ENCODE data around the gene KRTAP4-6.

Gene KRTAP4-6

DNA sequence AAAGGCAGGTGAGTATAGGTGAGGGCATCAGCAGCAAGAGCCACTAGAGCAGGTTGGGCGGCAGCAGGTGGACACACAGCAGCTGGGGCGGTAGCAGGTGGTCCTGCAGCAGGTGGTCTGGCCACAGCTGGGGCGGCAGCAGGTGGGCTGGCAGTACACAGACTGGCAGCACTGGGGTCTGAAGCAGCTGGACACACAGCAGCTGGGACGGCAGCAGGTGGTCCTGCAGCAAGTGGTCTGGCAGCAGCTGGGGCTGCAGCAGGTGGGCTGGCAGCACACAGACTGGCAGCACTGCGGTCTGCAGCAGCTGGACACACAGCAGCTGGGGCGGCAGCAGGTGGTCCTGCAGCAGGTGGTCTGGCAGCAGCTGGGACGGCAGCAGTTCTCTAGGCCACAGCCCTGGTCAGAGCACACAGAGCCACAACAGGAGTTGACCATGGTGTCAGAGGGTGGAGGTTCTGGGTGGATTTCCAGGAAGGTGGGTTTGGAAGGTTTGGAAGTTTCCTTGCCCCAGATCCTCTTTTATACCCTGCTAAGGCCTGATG, 37.5 kb upstream of the KRTAP4-6 start, which contains the start of gene KRTAP4-2:
TSS of gene KRTAP4-2 (minus strand) at position 495 of the 545 bp plus-strand sequence. CDS start at position 438, 57 bp downstream.
- no peak within 1 kb of the TSS for H3K4me3 ChIP-seq (ENCODE audit: low read depth, low read length)
- TF ChIP-seq, protein P1, sequence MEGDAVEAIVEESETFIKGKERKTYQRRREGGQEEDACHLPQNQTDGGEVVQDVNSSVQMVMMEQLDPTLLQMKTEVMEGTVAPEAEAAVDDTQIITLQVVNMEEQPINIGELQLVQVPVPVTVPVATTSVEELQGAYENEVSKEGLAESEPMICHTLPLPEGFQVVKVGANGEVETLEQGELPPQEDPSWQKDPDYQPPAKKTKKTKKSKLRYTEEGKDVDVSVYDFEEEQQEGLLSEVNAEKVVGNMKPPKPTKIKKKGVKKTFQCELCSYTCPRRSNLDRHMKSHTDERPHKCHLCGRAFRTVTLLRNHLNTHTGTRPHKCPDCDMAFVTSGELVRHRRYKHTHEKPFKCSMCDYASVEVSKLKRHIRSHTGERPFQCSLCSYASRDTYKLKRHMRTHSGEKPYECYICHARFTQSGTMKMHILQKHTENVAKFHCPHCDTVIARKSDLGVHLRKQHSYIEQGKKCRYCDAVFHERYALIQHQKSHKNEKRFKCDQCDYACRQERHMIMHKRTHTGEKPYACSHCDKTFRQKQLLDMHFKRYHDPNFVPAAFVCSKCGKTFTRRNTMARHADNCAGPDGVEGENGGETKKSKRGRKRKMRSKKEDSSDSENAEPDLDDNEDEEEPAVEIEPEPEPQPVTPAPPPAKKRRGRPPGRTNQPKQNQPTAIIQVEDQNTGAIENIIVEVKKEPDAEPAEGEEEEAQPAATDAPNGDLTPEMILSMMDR (conservative IDR thresholded peaks at IDR 0.05; ENCODE audit: low read depth, low read length), result no peak
- DNase-seq (ENCODE audit: low read depth), result no peak

DNA sequence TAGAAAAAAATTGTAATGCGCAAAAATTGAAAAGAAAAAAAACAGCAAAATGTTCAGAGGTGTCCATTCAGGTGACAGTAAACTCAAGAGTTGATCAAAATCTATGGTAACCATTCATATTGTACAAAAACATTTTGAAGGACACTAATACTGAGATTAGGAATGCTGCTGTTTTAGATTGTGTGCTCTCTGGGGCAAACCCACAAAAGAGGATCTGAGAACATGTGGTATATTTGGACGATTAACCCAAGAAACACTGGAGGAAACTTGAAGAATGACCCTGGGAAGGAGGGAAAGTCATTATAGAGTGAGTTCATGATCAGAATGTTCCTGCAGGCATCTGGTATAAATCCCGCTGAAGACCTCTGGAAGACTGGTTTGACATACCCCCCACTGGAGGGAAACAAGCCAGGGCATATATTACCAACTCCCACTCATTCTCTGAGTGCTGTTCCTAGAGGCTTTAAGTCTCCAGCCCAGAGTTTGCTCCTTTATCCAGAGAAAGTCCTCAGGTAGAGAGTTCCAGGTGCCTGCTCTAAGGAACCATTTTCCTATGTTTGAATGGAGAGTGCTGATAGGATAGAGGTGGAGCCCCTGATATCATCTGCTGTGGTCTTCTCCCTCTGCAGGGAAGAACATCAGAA, 36.5 kb upstream of the KRTAP4-6 start:
- H3K4me3 ChIP-seq (ENCODE audit: low read depth, low read length), result no peak overlapping the region
- TF ChIP-seq, protein P1 (conservative IDR thresholded peaks at IDR 0.05; ENCODE audit: low read depth, low read length), result no peak
- DNase-seq (ENCODE audit: low read depth), result no peak

DNA sequence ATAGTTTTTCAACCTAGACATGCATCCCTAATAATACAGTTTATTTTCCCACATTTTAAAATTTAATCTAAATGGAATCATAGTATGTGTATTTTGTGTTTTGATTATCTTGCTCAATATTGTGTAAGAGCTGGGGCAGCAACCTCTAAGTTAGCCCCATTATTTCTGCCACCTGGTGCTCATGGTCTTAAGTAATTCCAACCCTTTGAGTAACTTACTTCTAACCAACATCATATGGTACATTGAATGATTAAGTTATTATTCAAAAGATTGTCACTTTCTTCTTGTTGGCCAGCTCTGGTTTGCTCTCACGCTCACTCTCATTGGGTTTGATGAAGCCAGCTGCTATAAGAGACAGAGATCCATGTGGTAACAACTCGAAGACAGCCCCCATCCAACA, 31.5 kb upstream of the KRTAP4-6 start:
- DNase-seq (ENCODE audit: low read depth), result no peak
- H3K4me3 ChIP-seq (ENCODE audit: low read depth, low read length), result no peak overlapping the region
- TF ChIP-seq, protein P1 (conservative IDR thresholded peaks at IDR 0.05; ENCODE audit: low read depth, low read length), result no peak

DNA sequence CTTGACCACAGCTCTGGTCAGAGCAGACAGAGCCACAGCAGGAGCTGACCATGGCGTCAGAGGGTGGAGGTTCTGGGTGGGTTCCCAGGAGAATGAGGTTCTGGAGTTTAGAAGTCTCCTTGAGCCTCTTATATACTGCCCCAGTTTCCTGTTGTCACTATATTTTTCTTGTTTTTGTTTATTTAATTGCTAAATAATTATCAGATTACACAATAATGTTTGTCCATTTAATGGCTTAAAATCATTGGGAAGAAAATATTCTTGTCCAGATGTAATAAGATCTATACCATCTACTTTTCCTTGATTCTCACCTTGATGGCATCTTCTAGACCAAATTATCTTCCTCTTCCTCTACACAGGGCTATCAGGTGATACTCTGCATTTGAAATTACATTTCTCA, 27.8 kb upstream of the KRTAP4-6 start, which contains the start of gene KRTAP4-3:
TSS of gene KRTAP4-3 (minus strand) at position 101 of the 400 bp plus-strand sequence. CDS start at position 52, 49 bp downstream.
- TF ChIP-seq, protein P1 (conservative IDR thresholded peaks at IDR 0.05; ENCODE audit: low read depth, low read length), result no peak
- no peak within 1 kb of the TSS for H3K4me3 ChIP-seq (ENCODE audit: low read depth, low read length)

DNA sequence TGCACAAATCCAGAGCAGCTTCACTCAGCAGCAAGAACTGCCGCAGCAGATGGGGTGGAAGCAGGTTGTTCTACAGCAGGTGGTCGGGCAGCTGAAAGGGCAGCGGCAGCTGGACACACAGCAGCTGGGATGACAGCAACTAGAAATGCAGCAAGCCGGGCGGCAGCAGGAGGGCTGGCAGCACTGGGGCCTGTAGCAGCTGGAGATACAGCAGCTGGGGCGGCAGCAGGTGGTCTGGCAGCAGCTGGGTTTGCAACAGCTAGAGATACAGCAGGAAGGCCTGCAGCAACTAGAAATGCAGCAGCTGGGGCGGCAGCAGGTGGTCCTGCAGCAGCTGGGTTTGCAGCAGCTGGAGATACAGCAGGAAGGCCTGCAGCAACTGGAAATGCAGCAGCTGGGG, 27.2 kb upstream of the KRTAP4-6 start:
- TF ChIP-seq, protein P1 (conservative IDR thresholded peaks at IDR 0.05; ENCODE audit: low read depth, low read length), result no peak

More for the DNA sequence above, 27.8 kb upstream of the KRTAP4-6 start, which contains the start of gene KRTAP4-3:
- peak; percentile 18 for DNase-seq (ENCODE audit: low read depth)

DNA sequence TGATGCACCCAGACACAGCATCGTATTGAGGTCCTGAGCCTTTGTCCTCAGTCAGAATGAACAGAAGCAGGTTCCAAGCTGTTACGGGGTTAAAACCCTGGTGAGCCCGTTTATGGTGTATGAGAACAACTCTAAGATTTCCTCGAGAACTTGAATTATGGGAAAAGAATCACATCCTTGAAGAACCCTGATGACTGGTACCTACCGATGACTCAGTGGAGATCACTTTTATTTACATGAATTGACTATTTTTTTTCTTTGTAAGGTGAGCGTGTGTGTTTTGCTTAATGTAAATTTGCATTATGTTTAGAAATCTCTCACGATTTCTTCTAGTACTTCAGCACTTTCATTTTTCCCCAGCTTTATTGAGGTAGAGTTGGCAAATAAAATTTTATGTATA, 23.5 kb upstream of the KRTAP4-6 start:
- TF ChIP-seq, protein P1 (conservative IDR thresholded peaks at IDR 0.05; ENCODE audit: low read depth, low read length), result no peak
- DNase-seq (ENCODE audit: low read depth), result no peak

More for the DNA sequence above, 27.2 kb upstream of the KRTAP4-6 start:
- H3K4me3 ChIP-seq (ENCODE audit: low read depth, low read length), result no peak overlapping the region
- peak; percentile 17 for DNase-seq (ENCODE audit: low read depth)

More for the DNA sequence above, 23.5 kb upstream of the KRTAP4-6 start:
- H3K4me3 ChIP-seq (ENCODE audit: low read depth, low read length), result no peak overlapping the region

All from choroid plexus epithelial cell (primary cell).